ENCODE data around the gene TBC1D23.

Gene TBC1D23

DNA sequence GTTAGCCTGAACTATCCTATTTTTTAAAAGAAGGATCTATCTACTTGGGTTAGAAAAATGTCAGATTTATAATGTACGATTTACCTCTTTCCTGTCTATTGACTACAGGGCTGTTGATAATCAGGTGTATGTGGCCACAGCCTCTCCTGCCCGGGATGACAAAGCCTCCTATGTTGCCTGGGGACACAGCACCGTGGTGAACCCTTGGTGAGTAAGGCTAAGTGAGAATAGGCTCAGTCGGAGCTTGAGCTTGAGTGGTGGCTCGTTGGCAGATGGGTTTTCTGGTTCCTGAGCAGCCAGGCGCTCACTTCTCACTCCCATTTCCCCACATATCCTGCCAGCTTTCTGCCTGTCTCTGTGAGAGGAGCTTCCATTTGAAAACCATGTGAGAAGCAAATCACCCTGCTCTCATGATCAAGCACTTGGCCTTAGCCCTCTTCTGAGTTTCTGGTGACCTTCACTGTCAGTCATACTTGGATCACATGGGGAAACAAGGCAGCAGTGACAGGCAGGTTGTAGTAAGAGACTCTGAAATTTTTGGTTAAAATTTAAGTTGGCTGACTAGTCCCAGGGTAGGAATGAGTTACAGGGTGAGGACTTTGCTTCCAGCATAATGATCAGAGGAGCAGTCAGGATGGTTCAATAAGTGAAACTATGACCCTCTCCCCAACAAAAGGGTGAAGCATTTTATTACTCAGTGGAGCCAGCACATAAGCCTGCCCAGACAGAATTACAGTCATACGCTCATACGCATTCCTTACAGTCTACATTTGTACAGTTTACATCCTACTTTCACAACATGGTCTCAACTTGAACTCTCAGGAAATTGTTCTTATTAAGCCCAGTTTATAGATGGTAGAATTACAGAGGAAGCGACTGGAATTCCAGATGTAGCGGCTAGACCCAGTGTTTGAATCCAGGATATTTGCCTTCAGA is 91.8 kb downstream of the TBC1D23 start:
- no peak for DNase-seq (ENCODE audit: low spot score)

DNA sequence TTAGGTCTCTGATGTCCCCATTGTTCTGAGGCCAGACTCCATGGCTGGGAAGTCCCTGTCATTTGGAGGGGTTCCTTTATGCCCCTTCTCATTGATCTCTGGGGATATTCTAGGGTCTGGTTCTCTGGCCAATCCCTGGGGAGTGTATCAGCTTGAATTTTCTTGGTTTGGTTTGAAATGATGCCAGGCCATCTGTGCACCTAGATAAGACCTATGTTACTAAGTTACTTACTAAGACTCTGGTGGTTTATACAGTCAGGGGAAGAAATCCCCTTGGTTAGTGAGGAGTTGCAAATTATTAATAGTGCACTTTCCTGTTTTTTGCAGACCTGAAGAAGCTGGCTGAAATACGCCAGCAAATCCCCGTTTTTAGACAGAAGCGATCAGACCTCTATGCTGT is 94.1 kb downstream of the TBC1D23 start:
- no peak for DNase-seq (ENCODE audit: low spot score)

DNA sequence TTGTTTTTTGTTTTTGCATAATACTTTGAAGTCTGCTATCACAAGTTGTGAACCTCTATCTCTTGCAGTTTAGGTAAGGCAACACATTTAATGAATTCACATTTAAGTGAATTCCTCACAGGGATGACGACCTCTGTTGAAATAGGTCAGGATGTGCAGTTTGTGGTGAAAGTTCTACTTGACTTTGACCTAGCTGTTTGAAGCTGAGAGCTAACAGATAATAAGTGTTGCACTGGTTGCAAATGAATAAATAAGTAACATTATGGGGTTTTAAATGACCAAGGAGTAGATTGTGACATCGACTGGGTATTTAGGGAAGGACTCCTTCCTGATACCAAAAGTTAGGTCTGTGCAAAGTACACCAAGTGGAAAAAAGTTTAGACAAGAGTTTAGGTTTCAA is 97.6 kb downstream of the TBC1D23 start:
- DNase-seq (ENCODE audit: low spot score) = no peak

DNA sequence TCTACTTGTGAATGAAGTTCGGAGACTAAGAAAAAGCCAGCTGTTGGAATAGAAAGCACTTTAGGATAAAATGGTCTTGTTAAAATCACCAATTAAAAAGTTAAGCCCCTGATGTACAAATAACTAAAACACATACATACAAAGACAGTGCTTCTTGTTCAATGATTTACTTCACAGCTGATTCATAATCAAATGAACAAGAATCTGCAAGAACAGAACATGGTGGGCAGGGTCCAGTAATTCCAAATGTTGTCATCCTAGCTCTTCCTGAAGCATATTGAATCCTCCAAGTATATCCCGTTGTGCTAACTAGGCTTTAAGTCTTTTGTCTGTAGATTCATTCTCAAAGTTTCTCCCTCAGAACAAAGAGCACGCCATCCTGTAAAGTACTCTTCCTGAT is 98.2 kb downstream of the TBC1D23 start:
- DNase-seq (ENCODE audit: low spot score) = no peak

DNA sequence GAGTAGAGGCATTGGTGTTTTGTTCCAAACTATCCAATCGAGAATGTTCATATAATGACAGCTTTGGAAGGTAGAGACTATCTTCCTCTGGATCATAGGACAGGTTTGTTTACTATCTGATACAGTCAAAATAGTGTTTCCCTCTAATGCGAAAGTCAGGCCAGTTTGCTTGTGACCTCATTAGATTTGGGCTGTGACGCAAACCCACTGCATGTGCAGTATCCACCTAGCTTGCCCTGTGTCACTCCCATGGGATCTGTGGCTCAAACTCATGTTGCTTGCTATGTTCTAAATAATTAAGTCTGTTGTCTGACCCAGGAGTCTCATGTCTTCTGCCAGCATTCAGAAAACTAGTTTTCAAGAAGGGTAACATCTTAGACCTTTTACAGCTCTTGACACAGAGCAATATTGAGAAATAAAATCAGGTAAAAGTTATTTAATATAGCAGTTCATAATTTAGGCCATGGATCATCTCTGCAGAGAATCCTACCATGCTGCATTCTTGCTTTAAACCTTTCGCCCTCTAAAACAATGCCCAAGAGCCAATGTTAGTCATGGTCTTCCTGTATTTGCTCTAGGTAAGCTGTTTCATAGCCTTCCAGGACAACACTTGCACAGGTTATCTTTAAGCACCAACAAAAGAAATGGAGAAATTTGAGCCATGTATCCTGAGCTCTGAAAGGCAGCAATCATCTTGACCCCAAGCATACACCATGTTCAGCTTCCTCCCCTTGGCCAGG is 100.1 kb downstream of the TBC1D23 start:
- no peak for DNase-seq (ENCODE audit: low spot score)

DNA sequence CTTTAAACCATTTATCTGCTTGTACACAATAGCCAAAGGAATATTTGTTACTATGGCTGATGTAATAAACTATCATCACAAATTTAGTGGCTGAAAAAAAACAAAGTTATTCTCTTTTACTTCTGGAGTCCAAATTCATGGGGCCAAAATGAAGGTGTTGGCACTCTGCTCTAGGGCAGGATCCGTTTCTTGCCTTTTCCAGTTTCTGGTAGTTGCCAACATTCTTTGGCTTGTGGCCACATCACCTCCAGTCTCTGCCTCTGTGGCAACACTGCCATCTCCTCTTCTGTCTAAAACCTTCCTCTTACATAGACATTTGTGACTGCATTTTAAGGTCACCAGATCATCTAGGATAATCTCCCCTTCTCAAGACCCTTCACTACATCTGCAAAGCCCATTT is 101.1 kb downstream of the TBC1D23 start:
- DNase-seq (ENCODE audit: low spot score) = no peak

DNA sequence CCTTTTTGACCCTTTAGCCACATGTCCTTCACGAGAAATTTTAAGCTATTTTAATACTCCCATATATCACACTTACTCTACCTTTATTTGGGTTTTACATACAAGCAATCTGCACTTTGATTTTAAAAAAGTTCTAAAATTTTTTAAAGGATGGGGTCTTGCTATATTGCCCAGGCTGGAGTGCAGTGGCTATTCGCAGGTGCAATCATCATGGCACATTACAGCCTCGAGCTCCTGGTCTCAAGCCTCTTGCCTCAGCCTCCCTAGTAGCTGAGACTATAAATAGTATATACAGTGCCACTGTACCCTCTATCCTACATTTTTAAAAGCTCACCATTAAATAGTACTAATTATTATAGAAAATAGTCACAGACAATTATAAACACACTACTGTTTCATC is 103.6 kb downstream of the TBC1D23 start:
- DNase-seq (ENCODE audit: low spot score) = no peak

DNA sequence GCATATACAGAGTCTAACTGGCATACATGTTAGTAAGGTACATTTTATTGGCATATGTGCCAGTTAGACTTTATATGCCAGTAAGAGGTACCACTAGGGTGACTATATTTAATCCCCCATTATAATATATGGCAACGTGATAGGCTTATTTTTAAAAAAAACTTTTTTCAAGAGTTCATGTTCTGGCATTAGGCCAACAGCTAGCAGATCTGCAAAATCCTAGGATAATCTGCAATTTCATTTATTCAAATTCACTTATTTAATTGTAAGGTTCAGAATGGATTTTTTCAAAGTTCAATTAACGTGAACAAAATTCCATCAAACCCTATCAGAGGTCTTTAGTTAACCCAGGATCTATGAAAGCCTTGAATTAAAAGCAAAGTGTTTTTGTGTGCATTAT is 105.6 kb downstream of the TBC1D23 start:
- DNase-seq (ENCODE audit: low spot score) = no peak

DNA sequence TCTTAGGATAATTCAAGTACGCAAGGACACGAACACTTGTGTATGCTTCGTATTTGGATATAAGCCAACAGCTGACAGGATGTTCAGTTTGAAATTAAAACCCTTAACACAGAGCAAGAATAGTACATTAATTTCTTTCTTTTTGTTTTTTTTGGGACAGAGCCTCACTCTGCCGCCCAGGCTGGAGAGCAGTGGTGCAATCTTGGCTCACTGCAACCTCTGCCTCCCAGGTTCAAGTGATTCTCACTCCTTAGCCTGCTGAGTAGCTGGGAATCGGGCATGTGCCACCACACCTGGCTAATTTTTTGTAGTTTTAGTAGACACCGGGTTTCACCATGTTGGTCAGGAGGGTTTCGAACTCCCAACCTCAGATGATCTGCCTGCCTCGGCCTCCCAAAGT is 107.6 kb downstream of the TBC1D23 start:
- no peak for DNase-seq (ENCODE audit: low spot score)

DNA sequence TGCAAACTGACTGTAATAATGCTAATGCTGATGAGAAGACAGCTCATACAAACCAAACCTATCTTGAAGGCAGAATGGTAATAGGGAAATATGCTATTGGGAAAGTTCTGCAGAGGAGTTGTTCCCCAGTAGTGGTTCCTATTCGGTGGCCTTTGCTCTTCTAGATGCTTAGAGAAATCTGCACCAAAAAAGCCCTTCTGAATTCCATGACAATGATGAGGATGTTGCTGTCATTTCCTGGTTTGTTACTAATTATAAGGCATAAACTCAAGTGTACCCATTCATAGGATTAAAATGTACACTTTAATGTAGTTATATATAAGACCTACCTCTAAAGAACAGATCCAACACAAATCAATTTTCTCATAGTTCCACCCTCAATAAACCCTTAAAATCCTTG is 110.0 kb downstream of the TBC1D23 start:
- DNase-seq (ENCODE audit: low spot score) = no peak

DNA sequence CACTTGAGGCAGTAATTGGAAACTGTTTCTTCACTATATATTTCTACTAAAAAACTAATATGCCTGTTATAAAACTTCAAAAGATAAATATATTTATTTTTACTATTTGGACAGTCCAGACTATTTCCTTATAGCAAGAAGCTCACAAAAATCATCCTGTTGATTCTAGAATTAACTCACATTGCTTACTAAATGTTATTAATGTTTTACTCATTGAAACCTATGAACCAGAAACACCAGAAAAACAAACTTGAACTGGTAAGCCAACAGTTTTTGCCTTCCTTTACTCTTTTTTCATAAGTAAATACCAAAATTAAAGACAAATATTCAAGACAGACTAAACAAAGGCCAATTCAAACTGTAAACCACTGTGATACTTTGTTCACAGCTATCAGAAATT is 113.7 kb downstream of the TBC1D23 start:
- no peak for DNase-seq (ENCODE audit: low spot score)
